22Rv1 (cell line): Measurements from ENCODE around the gene ASPSCR1.

Experiments
- H3K27ac ChIP-seq: fragments of 450-650 bp; 2 replicates; pipeline ENCODE4 v1.5.1; 2017
- CTCF ChIP-seq: fragments of 450-650 bp; IDR thresholded peaks from 2 replicates; pipeline ENCODE4 v1.5.1; 2017; ENCODE audit warnings: mild to moderate bottlenecking
- ZFX ChIP-seq: fragments of 450-650 bp; IDR thresholded peaks from 2 replicates; pipeline ENCODE4 v1.6.1; 2017; ENCODE audit warnings: antibody characterized with exemption, borderline replicate concordance

The ASPSCR1 gene

GRCh38 chr17:82008941-82009405, 31.5 kb downstream of the ASPSCR1 start:
- no peak overlapping the region for H3K27ac ChIP-seq
- TF ChIP-seq CTCF (no peak), ZFX (no peak)

- no peak overlapping the region for H3K27ac ChIP-seq
- no peak for TF ChIP-seq CTCF
- no peak for TF ChIP-seq ZFX
Observed at GRCh38 chr17:82009413-82009812, 32.0 kb downstream of the ASPSCR1 start.

- no peak for TF ChIP-seq ZFX
- H3K27ac ChIP-seq, result no peak overlapping the region
Observed at GRCh38 chr17:82010575-82011525, 33.4 kb downstream of the ASPSCR1 start.

- H3K27ac ChIP-seq, result no peak overlapping the region
- TF ChIP-seq CTCF (no peak), ZFX (no peak)
Observed at GRCh38 chr17:82011617-82012187, 34.3 kb downstream of the ASPSCR1 start.

- no peak for TF ChIP-seq CTCF
- no peak overlapping the region for H3K27ac ChIP-seq
Observed at GRCh38 chr17:82012261-82012639, 34.8 kb downstream of the ASPSCR1 start.

- no peak for TF ChIP-seq ZFX
- no peak overlapping the region for H3K27ac ChIP-seq
Observed at GRCh38 chr17:82012640-82013295, 35.3 kb downstream of the ASPSCR1 start.

GRCh38 chr17:82013341-82013740, 35.9 kb downstream of the ASPSCR1 start:
- H3K27ac ChIP-seq, result no peak overlapping the region

More at GRCh38 chr17:82013341-82013740, 35.9 kb downstream of the ASPSCR1 start:
- TF ChIP-seq ZFX (no peak), CTCF (no peak)
